Measurements from ENCODE around the gene RND1.
A peak's percentile ranks its signal among the peaks of the same experiment; 100 is the strongest.

The RND1 gene

GRCh38 chr12:48826209-48826855, 39.3 kb downstream of the RND1 start:
- no peak for DNase-seq

- DNase-seq: no peak
Observed at GRCh38 chr12:48824905-48825304, 40.8 kb downstream of the RND1 start.

- DNase-seq: no peak
Observed at GRCh38 chr12:48824112-48824511, 41.6 kb downstream of the RND1 start.

GRCh38 chr12:48823281-48823680, 42.4 kb downstream of the RND1 start:
- no peak for DNase-seq

- DNase-seq: no peak
Observed at GRCh38 chr12:48822711-48823110, 43.0 kb downstream of the RND1 start.

GRCh38 chr12:48822139-48822538, 43.5 kb downstream of the RND1 start:
- DNase-seq: no peak

- DNase-seq: no peak
Observed at GRCh38 chr12:48819986-48820725, 45.5 kb downstream of the RND1 start.

- no peak for DNase-seq
Observed at GRCh38 chr12:48818831-48819590, 46.7 kb downstream of the RND1 start.

GRCh38 chr12:48817873-48818830, 47.5 kb downstream of the RND1 start, which contains the start of gene CACNB3:
Gene CACNB3, plus strand, starts transcription at chr12:48818496. Its CDS starts 434 bp downstream, at chr12:48818930.
- peak; percentile 84 for DNase-seq

GRCh38 chr12:48816143-48816854, 49.4 kb downstream of the RND1 start:
- DNase-seq: no peak

- peak; percentile 91 for DNase-seq
Observed at GRCh38 chr12:48815126-48816110, 50.3 kb downstream of the RND1 start.

- peak; percentile 81 for DNase-seq
Observed at GRCh38 chr12:48814262-48815125, 51.2 kb downstream of the RND1 start.

GRCh38 chr12:48813465-48814261, 52.0 kb downstream of the RND1 start:
- DNase-seq: no peak

GRCh38 chr12:48812389-48812788, 53.3 kb downstream of the RND1 start:
- no peak for DNase-seq

GRCh38 chr12:48811437-48812090, 54.1 kb downstream of the RND1 start:
- no peak for DNase-seq

GRCh38 chr12:48810903-48811431, 54.7 kb downstream of the RND1 start:
- DNase-seq: no peak

- no peak for DNase-seq
Observed at GRCh38 chr12:48807981-48808380, 57.7 kb downstream of the RND1 start.
